SHP77 (cell line): ENCODE results near the gene ZBTB4.
A peak's percentile ranks its signal among the peaks of the same experiment; 100 is the strongest.

Source experiments
- DNase-seq, 2 experiments: peaks; one replicate each; lab custom pipeline; 2025; lab: John Stamatoyannopoulos, UW

ZBTB4 gene

GRCh38 chr17:7441266-7441665 is 38.2 kb downstream of the ZBTB4 start:
- no peak for DNase-seq

GRCh38 chr17:7440834-7441195 is 38.6 kb downstream of the ZBTB4 start:
- no peak for DNase-seq

- no peak for DNase-seq
Observed at GRCh38 chr17:7440113-7440833, 39.2 kb downstream of the ZBTB4 start.

- no peak for DNase-seq
Observed at GRCh38 chr17:7439462-7440112, 39.8 kb downstream of the ZBTB4 start, which contains the start of gene FGF11. Gene FGF11 (plus strand): TSS chr17:7439512. CDS start chr17:7439621, 109 bp downstream.

GRCh38 chr17:7438656-7439460 is 40.6 kb downstream of the ZBTB4 start:
- DNase-seq, result no peak

GRCh38 chr17:7437950-7438614 is 41.3 kb downstream of the ZBTB4 start:
- DNase-seq, result no peak

GRCh38 chr17:7437369-7437863 is 42.0 kb downstream of the ZBTB4 start:
- no peak for DNase-seq

GRCh38 chr17:7436556-7437368 is 42.7 kb downstream of the ZBTB4 start:
- DNase-seq, result peak; percentile 84 to 89

GRCh38 chr17:7435676-7436555 is 43.5 kb downstream of the ZBTB4 start:
- DNase-seq, result peak; percentile 59 to 73

GRCh38 chr17:7432296-7432695 is 47.1 kb downstream of the ZBTB4 start:
- no peak for DNase-seq

GRCh38 chr17:7431231-7431630 is 48.2 kb downstream of the ZBTB4 start:
- DNase-seq, result no peak

GRCh38 chr17:7429722-7430121 is 49.7 kb downstream of the ZBTB4 start:
- no peak for DNase-seq

GRCh38 chr17:7428557-7428956 is 50.9 kb downstream of the ZBTB4 start, which contains the start of gene SPEM3:
Gene SPEM3 (plus strand): TSS chr17:7428857. CDS start chr17:7428903, 46 bp downstream.
- DNase-seq, result no peak

GRCh38 chr17:7427549-7427948 is 51.9 kb downstream of the ZBTB4 start:
- DNase-seq, result no peak

- no peak for DNase-seq
Observed at GRCh38 chr17:7426896-7427489, 52.4 kb downstream of the ZBTB4 start.

- DNase-seq, result no peak
Observed at GRCh38 chr17:7426203-7426863, 53.1 kb downstream of the ZBTB4 start.

- DNase-seq, result no peak
Observed at GRCh38 chr17:7425756-7426155, 53.7 kb downstream of the ZBTB4 start.

GRCh38 chr17:7425316-7425715 is 54.1 kb downstream of the ZBTB4 start, which contains the start of gene SPEM2:
Gene SPEM2 (plus strand): TSS chr17:7425616. CDS start chr17:7425689, 73 bp downstream.
- no peak for DNase-seq

GRCh38 chr17:7423679-7424078 is 55.8 kb downstream of the ZBTB4 start:
- peak; percentile 57 to 65 for DNase-seq
